IPS-NIHi11 (cell line): ENCODE measurements around the gene CLNK.
"Not testable (repeated sequence)": the region's sequence is repeated elsewhere in the genome, so short reads cannot be mapped to it uniquely, and the experiment has no call there.

Experiments
- DNase-seq: peaks from one replicate; pipeline ENCODE4 v3.0.0; 2012; ENCODE audit warnings: mixed read lengths, low spot score

Gene CLNK

GRCh38 chr4:10662937-10663336, 21.6 kb downstream of the CLNK start:
- no peak for DNase-seq

GRCh38 chr4:10661047-10661446, 23.5 kb downstream of the CLNK start:
- DNase-seq, result no peak

- DNase-seq, result no peak
These were observed 25.3 kb downstream of the CLNK start for GRCh38 chr4:10659251-10659650.

GRCh38 chr4:10656988-10657387, 27.6 kb downstream of the CLNK start:
- DNase-seq, result no peak

- DNase-seq, result no peak
These were observed 28.1 kb downstream of the CLNK start for GRCh38 chr4:10656420-10656819.

GRCh38 chr4:10655968-10656367, 28.6 kb downstream of the CLNK start:
- no peak for DNase-seq

GRCh38 chr4:10648479-10648878, 36.1 kb downstream of the CLNK start:
- no peak for DNase-seq

- no peak for DNase-seq
These were observed 36.7 kb downstream of the CLNK start for GRCh38 chr4:10647846-10648245.

GRCh38 chr4:10643600-10644425, 40.8 kb downstream of the CLNK start:
- no peak for DNase-seq

GRCh38 chr4:10640561-10641201, 43.9 kb downstream of the CLNK start:
- no peak for DNase-seq

GRCh38 chr4:10639664-10640063, 44.9 kb downstream of the CLNK start:
- DNase-seq, result no peak

GRCh38 chr4:10639100-10639499, 45.5 kb downstream of the CLNK start:
- DNase-seq, result no peak

- no peak for DNase-seq
These were observed 49.5 kb downstream of the CLNK start for GRCh38 chr4:10635091-10635490.

GRCh38 chr4:10629394-10629793, 55.2 kb downstream of the CLNK start:
- no peak for DNase-seq

- DNase-seq, result no peak
These were observed 59.4 kb downstream of the CLNK start for GRCh38 chr4:10625131-10625530.

- DNase-seq, result no peak
These were observed 60.7 kb downstream of the CLNK start for GRCh38 chr4:10623862-10624261.

GRCh38 chr4:10623241-10623640, 61.3 kb downstream of the CLNK start:
- DNase-seq, result no peak

GRCh38 chr4:10622728-10623127, 61.8 kb downstream of the CLNK start:
- peak; percentile 37 for DNase-seq

- DNase-seq, result no peak
These were observed 63.6 kb downstream of the CLNK start for GRCh38 chr4:10620935-10621488.

- DNase-seq, result no peak
These were observed 64.7 kb downstream of the CLNK start for GRCh38 chr4:10619855-10620254.

- DNase-seq, result no peak
These were observed 65.3 kb downstream of the CLNK start for GRCh38 chr4:10619220-10619619.

- DNase-seq, result not testable (repeated sequence)
These were observed 69.6 kb downstream of the CLNK start for GRCh38 chr4:10614926-10615325.

GRCh38 chr4:10613926-10614478, 70.6 kb downstream of the CLNK start:
- DNase-seq, result no peak
